Cerebellar cortex (tissue), 1 donor: ENCODE data around the gene MSL3B.

Experiments
- DNase-seq: peaks from one replicate; pipeline ENCODE4 v3.0.0-alpha.2; 2015; ENCODE audit warnings: low spot score

Gene MSL3B

DNA sequence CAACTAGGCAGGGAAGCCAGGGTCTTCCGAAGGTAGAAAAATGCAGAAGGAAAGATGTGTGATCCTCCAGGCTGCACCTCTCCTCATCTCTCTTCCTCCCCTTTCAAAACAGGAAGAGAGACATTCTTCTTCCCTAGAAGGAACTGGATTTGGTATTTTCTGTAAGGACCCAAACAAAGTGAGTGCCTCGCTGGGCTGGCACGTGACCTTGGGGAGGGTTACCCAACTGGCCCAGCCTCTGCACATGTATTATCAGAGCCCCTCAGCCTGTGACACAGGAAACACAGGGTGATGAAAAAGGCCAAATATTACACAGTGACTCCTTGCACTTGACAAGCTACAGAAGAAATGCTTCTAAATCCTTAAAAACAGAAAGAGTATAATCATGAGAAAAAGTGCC lies 16.1 kb downstream of the MSL3B start:
- no peak for DNase-seq

DNA sequence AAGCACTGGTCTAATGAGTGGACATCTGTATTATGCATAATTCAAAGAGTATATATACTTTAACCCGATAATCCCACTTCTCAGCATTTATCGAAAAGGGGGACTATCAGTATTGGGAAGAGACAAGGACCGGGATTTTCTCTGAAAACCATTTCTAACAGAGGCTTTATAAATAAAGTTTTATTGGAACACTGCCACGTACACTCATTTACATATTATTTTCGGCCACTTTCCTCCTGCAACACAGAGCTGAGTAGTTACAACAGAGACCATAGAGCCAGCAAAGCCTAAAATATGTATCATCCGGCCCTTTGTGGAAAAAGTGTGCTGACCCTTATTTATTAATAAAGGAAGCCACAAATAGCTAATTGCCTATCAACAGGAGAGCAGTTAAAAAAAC lies 17.0 kb downstream of the MSL3B start:
- no peak for DNase-seq

DNA sequence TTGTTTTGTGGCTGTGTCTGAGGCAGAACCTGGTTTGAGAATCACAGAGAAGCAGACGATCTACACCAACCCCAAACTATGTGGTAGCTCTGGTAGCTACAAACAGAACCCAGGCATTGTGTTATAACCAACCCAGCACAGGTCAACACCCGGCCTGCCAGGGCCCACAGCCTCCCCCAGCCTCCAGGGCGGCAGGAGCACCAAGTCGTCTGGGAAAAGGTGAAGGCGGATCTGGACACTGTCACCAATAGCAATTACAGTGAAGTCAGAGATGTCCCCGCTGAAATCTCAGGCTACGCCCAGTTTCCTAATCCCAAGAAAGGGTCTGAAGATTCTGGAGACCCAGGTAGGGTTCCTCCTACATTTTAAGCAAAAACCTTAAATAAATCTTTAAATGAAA lies 17.4 kb downstream of the MSL3B start:
- no peak for DNase-seq

DNA sequence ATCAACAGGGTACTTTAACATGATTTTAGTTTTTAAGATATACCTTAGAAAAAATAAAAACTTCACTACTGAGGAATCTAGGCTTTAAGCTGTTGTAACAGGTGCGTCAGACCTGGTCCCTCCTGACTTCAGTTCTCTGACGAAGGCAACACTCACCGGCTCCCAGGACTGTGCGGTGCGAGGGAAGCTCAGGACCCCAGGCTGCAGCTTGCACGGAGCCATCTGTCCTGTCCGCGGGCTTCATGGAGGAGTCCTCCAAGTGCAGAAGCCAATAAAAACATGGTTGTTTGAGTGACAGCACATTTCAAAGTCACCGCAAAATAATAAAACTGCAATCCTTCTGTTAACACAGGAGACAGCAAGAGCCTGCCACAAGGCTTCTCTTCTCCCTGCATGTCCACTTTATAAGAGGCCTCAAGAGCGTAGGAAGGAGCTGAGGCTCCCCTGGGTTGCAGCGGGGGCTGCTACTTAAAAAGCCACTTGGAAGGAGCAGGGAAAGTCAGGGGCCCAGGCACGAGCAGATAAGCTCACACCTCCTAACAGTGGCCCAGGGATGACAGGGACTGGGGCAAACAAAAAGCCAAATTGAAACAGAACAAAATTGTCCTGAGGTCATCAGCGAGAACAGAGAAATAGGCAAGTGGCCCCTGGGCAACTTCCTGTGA lies 18.4 kb downstream of the MSL3B start:
- no peak for DNase-seq

DNA sequence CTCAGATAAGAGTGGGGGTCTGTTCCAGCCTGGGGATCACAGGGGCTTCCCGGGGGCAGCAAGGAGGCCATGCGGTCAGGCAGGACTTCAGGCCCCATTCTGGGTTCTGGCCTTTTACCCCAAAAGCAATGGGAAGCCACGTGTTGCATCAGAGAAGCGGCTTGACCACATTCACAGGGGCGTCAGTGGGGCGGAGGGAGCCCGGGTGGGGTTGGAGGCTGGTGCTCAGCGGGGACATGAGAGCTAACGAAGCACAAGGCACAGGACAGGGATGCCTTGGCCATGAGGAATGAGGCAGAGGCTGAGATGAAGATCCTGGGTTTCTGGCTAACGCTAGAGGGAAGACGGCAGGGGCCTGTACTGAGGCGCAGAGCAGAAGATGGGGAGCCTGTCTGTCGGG lies 19.9 kb downstream of the MSL3B start:
- DNase-seq: no peak

DNA sequence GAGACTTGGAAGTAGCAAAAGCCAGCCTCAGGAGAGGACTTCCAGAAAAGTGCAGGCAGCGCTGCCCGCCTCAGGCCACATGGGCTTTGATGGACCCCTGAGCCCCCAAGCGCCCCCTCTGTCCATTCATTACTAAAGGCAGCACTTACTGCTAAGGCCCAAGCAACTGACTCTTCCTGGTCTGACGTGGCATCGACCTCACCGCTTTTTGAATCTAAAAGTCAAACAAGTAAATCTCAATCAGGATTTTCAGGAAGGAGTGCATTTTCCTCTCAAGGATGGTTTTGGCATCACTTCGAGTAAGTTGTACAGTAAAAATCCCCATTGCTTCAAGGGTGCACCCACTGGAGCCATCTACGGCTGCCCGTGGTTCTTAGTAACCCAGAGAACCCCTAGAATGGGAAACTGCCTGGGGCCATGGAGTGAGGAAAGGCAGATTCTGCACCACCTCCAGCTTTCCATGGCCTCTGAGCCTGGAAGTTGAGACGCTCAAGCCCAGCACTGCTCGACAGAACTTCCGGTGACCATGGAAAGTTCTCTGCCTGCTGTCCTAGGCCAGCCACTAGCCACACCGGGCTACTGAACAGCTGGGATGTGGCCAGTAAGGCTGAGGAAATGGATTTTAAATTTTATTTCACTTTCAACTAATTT lies 20.8 kb downstream of the MSL3B start:
- no peak for DNase-seq

DNA sequence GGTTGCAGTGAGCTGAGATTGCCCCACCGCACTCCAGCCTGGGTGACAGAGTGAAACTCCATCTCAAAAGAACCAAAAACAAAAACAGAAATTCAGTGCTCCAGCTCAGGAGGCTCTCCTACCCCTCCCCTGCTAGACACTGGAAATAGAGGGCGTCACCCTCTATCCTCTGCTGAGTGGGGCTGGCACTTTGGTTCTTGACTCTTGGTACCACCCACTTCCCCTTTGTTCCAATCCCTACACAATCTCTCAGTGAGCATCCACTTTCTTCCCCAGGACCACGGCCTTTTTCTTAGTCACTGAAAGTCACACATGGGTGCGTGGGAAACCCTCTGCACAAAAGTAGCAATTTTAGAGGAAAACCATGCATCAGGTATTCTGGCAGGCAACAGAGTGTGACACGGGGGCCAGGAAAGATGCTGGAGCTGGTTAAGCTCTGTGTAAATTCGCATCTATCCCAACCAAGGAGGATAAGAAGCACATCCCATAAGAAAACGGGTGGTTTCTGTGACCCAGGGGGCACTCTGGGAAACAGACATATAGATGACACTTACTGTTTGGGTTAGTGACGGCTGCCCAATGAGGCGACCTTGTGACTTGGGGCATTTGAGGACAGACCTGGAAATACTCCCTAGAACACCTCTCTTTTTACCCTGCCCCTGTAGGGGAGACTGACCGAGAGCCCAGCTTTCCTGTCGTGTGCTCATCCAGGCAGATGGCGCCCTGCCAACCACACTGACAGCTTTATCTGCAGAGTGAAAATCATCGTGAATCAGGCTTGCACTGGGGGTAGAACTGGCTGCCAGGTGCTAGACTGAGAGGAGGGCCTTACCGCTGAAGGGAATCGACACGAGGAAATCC lies 21.6 kb downstream of the MSL3B start:
- no peak for DNase-seq

DNA sequence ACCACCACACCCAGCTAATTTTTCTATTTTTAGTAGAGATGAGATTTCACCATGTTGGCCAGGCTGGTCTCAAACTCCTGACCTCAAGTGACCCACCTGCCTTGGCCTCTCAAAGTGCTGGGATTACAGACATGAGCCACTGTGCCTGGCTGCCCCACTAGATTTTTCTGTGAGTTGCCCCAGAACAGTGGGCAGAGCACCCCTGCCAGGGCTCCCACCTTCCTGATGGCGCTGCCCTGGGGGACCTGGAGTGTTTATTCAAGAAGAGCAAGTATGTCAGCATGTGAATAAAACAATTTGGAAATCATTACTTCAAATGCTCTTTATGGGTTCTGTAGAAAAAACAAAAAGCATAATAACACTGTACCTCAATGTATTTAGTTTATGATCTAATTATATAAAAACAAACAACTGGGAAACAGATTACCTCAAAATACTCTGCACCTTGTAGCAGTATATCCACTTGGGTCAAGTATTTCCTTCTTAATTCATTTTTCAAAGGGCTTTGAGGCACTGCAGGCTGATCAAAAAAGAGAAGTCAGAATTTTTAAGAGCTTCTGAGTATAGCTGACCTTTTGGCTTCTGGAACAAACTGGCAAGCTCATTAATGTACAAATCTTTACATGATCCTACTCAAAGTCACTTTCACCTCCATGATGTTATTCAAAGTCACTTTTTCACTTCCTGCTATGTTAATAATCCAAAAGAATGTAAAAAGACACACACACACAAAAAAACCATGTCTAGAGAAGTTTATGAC lies 22.7 kb downstream of the MSL3B start:
- DNase-seq: no peak

DNA sequence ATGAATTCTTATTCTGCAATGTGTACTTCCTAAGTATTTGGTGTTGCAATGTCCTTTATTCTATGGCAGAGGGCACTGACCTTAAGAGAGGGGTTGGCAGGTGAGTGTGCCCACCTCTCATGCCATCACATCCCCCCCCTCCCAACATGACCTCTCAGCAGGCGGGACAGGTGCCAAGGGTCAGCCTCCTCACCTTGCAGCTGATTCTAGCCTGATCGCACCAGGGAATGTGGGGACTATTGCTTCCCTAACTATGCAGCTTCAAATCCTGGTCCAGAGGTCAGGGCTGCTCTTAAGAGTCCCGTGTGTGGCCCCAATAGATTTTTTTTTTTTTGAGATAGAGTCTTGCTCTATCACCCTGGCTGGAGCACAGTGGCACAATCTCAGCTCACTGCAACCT lies 23.4 kb downstream of the MSL3B start:
- DNase-seq: no peak

DNA sequence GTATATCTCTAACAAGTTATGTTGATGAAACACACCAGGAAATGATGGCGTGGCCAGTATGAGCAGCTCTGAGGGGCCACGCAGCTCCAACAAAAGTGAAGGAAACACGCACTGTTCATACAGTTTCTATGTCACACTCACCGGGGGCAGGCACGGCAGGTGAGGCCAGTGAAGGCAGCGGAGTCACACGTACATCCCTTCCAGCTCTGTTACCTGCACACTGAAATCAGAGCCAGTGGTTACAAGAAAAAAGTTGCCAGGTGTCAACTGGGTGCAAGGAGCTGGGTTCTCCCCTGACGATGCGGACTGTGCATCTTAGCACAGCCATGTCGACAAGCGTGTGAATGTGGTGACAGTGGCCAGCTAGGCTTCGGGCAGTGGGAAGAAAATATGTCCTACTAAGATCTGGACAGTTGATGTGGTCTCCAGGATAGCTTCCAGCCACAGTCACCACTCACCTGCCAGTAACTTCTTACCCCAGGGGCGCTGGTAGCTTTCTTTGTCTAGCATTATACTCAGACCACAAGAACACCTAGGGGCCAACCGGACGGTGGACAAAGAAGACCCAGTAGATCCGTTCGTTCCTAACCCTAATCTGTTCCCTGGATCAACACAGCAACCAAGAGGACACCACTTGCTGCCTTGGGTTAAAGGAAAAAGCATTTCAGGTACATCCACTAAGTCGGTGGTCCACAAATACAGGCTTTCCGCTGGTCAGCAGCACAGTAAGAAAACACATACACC lies 23.9 kb downstream of the MSL3B start:
- DNase-seq: no peak

DNA sequence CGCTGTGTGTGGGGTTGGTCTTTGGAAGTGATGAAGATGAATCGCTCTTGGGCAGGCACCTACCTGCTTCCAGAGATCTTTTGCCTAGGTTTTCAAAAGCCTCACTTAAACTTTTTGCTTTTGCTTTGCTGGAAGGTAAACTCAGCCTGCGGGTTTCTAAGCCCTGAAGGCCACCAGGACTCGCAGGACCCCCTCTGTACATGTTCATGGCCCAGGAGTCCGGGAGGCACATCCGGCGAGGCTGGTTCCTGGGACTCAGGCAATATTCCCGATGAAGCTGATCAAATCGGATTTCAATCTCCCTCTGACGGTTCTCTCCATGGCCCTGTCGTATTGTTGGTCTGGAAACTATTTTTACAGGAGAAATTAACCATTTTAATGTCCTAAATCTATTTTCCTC lies 27.0 kb downstream of the MSL3B start:
- no peak for DNase-seq

DNA sequence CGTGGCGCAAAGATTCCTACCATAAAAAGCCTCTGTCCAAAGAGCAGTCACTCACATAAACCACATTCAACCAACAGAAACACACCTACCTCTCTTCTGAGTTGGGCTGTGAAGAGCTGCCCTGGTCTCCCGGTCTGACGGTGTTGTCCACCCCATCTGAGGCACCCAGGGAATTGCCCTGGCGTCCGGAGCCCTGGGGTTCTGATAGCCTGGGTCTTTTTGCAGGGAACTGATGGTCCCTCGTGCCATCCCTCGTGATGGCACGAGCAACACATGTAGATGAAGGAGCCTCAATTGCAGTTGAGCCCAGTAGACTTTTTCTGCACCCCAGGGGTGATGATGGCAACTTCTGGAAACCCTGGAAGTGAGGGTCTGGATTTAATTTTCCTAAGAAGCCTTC lies 27.7 kb downstream of the MSL3B start:
- no peak for DNase-seq

DNA sequence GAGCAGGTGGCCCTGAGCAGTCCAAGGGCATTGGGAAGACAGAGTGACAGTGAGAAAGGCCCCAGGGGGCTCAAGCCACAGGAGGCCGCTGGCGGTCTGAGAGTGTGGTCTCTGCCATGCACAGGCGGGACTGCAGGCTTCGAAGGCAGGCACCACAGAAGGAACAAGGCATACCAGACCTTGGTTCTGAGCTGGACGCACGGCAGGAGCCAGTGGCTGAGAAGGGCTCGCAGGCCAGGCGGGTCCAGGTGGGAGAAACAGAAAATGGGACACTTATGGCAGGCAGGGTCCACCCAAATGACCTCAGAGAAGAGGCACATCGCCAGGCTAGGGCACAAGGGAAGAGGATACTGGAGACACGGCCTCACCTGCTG lies 28.8 kb downstream of the MSL3B start:
- no peak for DNase-seq

DNA sequence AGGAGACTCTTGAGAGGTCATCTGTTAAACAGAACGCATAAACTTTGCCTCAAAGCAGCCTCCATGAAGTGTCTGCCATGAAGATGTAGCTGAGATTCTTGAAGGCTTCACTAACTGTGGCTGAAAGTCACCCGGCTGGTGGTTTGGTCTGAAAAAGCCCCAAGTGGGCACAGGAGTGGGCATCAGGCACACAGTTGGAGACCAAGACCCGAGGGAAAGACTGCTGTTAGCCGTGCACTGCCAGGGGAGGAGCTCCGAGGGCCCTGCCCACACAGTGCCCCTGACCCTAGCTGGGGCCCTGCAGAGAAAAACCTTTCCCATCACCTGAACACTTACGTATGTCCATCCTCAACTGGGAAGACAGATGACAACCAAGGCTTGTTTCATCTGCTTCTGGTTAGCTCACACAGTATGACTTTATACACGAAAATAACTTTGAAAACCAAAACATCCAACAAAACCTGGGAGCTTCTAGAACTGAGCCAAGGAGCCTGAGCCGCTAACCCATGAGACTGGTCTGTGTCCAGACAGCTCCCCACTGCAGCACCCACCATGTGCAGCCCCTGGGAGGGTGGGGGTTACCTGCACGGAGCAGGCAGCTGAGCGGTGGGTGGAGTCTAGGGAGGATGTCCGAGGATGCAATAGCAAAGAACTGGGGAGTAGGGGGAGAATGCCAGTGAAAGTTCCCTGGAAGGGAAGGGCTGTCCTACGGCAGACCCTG lies 29.3 kb downstream of the MSL3B start:
- DNase-seq: no peak

DNA sequence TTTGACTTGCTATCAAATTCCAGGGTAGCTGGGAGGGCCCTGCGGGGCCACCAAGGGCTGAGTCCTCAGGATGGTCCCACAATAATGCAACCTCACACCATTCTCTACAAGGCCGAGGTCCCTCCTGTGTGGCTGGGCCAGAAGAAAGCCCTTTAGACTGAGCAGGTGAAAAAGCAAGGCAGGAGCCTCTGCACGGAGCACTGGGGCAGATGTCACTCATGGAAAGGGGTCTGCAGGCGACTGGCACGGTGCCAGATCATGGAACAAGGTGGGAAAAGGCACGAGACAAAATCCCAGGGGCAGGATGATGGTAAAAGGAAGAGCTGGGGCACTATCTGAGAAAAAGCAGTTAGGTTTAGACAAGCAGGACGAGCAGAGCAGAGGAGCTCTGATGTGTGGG lies 29.9 kb downstream of the MSL3B start:
- no peak for DNase-seq

DNA sequence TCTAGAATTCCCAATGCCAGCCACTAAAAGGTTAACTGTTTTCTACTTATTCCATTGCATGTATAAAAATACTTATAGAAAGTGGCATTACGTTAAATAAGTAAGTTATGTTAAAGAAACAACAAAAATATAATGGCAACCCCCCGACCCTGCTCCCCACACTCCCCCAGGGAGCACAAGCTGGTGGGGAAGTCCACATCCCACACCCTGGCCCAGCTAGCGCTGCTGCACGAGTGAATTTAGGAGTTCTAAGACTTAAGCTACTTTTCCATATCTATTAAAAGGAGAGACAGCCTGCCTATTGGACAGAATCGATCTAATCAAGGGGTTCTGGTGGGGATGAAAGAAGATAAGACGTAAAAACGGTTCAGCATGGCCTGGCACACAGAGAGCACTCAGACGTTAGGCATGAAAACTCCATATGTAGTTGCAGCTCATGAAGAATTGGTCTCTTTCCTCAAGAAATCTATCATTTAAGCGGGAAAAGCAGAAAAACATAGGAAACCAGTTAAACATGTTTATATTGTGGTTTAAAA lies 30.4 kb downstream of the MSL3B start:
- DNase-seq: no peak

DNA sequence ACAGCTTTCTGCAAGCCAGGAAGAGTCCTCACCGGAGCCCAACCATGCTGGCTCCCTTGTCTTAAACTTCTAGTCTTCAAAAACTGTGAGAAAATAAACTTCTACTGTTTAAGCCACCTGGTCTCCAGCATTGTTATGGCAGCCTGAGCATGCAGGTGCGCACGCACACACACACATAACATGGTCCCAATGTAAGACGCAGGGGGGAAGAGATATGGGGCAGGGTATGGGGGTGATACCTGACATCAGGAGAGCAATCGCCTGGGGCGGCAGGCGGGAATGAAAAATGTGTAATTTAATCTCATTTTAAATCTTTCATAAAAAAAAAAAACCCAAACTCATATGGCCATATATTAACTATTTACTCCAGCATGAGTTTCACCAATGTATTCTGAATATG lies 31.8 kb downstream of the MSL3B start:
- no peak for DNase-seq

DNA sequence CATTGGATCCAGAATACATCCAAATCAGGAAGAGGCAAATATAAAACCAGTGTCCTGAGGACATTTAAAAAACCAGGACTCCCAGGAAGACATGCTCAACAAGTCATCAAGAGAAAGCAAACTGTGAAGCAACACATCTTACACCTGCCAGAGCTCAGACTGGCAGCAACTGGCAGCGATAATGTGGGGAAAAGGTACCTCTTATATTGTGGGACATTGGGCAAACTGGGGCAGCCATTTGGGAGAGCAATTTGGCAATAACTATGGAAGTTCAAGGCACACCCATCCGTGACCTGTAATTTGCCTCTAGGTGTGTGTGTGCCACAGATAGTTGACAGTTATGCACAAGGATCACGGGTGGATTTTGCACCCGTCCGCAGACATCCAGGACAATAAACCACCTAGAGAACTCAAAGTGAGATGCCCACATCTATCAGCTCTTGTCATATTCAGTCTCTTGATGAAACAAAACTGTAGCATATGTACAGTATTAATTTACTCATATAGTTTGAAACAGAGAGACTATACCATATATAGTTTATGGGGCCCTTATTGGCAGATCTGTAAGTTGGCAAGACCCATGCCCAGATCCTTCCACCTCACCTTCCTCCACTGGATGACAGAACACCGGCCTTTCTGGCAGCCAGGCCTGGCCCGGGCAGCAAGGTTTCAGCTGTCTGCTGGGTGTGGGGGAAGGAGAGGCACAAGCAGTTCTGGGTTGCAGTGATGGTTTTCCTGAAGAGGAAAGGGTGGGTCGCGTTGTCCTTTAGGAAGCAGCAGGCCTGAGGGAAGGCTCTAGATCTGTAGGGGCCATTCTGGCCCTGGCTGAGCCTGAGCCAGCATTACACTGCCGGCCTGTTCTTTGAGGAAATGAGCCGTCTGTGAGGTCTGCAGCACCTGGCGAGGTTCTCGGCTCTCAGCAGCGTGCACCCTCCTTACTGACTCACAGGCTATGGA lies 32.7 kb downstream of the MSL3B start:
- no peak for DNase-seq

DNA sequence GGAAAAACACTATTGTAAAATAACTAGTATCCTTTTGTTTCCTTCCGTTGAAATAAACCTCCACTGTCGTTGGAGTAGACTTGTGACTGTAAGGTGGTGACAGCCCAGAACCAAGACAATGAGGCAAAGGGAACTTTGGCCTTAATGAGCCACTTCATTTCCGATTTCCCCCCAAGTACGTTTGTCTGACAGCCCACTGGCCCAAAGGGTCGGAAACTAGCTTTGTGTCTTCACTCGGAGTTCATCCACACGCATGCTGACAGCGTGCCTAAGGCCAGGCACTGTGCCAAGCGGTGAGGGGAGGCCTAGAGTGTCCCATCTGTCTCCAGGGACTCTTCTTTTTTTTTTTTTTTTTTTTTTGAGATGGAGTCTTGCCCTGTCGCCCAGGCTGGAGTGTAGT lies 34.8 kb downstream of the MSL3B start:
- no peak for DNase-seq

DNA sequence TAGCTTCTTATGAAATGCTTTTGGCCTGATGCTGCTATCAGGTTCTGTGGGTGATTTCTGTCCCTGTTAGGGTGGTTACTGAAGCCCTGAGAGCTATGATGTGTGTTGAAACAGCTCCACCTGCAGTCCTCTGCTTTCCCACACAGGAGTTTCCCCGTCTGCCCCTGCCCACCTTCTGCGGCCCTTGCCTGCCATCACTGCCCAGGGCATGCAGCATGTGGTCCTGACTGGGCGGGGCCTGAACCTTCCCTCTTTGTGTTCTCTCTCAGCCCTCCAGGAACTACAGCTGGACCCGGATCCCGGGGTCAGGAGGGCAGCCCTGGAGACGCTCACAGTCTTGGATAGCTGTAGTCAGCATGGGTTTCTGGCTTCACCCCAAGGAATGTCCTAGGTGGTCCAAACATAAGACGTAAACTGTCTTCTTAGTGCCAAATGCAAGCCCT lies 35.3 kb downstream of the MSL3B start:
- DNase-seq: peak; percentile 44
